Activated T-cell treated with anti-CD3 and anti-CD28 coated beads for 48 hours (primary cell): Measurements from ENCODE around the gene FCHSD1.
"Not testable (repeated sequence)": the region's sequence is repeated elsewhere in the genome, so short reads cannot be mapped to it uniquely, and the experiment has no call there.

Experiments used
- DNase-seq: peaks from one replicate; pipeline ENCODE4 v3.0.0-alpha.2; 2020; ENCODE audit warnings: low read depth

Gene FCHSD1

GRCh38 chr5:141617682-141618029 lies 33.6 kb downstream of the FCHSD1 start:
- no peak for DNase-seq

- no peak for DNase-seq
Measured at GRCh38 chr5:141617128-141617527, 34.1 kb downstream of the FCHSD1 start.

- no peak for DNase-seq
Measured at GRCh38 chr5:141615991-141616720, 35.1 kb downstream of the FCHSD1 start.

- DNase-seq: no peak
Measured at GRCh38 chr5:141613344-141613743, 37.9 kb downstream of the FCHSD1 start.

- no peak for DNase-seq
Measured at GRCh38 chr5:141611289-141611688, 39.9 kb downstream of the FCHSD1 start.

GRCh38 chr5:141609921-141610320 lies 41.3 kb downstream of the FCHSD1 start:
- not testable (repeated sequence) for DNase-seq

GRCh38 chr5:141609044-141609443 lies 42.2 kb downstream of the FCHSD1 start:
- DNase-seq: no peak

GRCh38 chr5:141608557-141608956 lies 42.7 kb downstream of the FCHSD1 start:
- no peak for DNase-seq

GRCh38 chr5:141608046-141608445 lies 43.2 kb downstream of the FCHSD1 start:
- DNase-seq: no peak

- peak; percentile 40 for DNase-seq
Measured at GRCh38 chr5:141605523-141606277, 45.5 kb downstream of the FCHSD1 start.

GRCh38 chr5:141603923-141604717 lies 47.1 kb downstream of the FCHSD1 start:
- DNase-seq: no peak

- no peak for DNase-seq
Measured at GRCh38 chr5:141602606-141603005, 48.6 kb downstream of the FCHSD1 start.

GRCh38 chr5:141598391-141599345 lies 52.5 kb downstream of the FCHSD1 start:
- DNase-seq: no peak

- DNase-seq: no peak
Measured at GRCh38 chr5:141597814-141598213, 53.4 kb downstream of the FCHSD1 start.

GRCh38 chr5:141597394-141597793 lies 53.8 kb downstream of the FCHSD1 start:
- DNase-seq: no peak

- DNase-seq: no peak
Measured at GRCh38 chr5:141596867-141597266, 54.4 kb downstream of the FCHSD1 start.

GRCh38 chr5:141590127-141590526 lies 61.1 kb downstream of the FCHSD1 start:
- no peak for DNase-seq
